Femur (tissue), 1 donor: ENCODE measurements around the gene ARHGEF7.
"Not testable (repeated sequence)": the region's sequence is repeated elsewhere in the genome, so short reads cannot be mapped to it uniquely, and the experiment has no call there.

Experiments used
- DNase-seq: peaks from one replicate; pipeline ENCODE4 v3.0.0-alpha.2; 2017

Gene ARHGEF7, protein sequence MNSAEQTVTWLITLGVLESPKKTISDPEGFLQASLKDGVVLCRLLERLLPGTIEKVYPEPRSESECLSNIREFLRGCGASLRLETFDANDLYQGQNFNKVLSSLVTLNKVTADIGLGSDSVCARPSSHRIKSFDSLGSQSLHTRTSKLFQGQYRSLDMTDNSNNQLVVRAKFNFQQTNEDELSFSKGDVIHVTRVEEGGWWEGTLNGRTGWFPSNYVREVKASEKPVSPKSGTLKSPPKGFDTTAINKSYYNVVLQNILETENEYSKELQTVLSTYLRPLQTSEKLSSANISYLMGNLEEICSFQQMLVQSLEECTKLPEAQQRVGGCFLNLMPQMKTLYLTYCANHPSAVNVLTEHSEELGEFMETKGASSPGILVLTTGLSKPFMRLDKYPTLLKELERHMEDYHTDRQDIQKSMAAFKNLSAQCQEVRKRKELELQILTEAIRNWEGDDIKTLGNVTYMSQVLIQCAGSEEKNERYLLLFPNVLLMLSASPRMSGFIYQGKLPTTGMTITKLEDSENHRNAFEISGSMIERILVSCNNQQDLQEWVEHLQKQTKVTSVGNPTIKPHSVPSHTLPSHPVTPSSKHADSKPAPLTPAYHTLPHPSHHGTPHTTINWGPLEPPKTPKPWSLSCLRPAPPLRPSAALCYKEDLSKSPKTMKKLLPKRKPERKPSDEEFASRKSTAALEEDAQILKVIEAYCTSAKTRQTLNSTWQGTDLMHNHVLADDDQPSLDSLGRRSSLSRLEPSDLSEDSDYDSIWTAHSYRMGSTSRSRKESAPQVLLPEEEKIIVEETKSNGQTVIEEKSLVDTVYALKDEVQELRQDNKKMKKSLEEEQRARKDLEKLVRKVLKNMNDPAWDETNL

DNA sequence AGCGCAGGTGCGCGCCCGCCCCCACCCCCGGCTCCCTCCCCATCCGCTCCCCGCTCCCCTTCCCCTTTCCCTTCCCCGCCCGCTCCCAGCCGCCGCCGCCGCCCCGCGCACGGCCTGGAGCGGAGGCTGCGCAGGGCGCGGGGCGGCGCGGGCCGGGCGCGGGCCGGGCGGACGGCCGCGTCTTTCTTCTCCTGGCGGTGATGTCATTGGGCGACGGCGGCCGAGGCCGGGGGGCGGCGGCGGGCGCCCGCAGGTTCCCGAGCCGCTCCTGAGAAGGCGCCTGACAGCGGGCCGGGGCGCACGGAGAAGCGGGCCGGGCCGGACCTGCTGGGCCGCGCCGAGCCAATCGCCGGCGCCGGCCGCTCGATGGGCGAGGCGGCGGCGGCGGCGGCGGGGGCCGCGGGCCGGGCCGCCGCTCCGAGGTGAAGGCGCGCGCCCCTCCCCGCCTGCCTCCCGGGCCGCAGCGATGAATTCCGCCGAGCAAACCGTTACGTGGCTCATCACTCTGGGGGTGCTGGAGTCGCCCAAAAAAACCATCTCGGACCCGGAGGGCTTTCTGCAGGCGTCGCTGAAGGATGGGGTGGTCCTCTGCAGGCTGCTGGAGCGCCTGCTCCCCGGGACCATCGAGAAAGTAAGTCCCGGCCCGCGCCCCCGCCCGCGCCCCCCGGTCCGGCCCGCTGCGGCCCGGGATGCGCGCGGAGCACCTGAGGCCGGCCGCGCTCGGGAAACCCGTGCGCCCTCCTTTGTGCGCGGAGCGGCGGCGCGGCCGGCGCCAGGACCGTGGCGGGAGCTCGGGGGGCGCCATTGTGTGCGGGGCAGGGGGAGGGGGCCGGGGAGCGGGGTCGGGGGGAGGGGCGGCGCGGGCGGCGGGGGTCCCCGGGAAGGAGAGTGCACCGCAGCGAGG lies at the start of gene ARHGEF7:
TSS of gene ARHGEF7 (plus strand) at position 250 of the 904 bp plus-strand sequence. CDS start at position 467, 217 bp downstream.
- DNase-seq, result no peak

DNA sequence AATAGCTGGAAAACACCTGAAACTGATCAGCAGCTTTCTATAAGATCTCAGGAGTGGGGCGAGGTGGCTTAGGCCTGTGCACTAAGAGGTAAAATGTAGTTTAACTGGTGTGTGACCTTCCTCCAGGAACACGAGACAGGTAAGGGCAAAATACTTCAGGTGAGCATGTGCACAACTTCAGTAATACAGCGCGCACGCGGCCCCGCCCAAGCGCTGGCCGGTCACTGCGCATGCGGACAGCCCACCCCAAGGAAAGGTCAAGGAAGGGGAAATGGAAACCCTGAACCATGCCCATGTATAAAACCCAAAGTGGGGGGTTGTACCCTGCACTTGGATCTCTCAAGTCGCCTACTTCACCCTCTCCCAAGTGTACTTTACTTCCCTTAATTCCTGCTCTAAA lies 49.4 kb upstream of the ARHGEF7 start:
- no peak for DNase-seq

DNA sequence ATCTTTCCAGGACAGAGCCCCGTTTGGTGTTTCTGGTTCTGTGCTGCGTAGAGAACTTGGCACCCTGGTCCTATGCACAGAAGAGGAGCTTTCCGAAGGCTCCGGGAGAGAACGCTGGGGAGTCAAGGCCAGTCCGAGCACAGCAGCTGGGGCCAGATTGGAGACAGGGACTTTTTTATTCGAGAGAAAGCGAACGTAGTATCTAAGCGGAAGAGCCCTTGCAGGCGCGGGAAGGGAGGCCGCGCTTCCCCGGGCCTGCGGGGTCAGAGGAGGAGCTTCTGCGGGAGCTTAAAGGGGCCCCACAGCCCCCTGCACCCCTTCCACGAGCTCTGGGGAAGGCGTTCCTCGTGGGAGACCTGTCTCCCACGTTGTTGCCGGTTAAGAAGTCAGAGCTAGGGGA lies 48.6 kb upstream of the ARHGEF7 start:
- no peak for DNase-seq

DNA sequence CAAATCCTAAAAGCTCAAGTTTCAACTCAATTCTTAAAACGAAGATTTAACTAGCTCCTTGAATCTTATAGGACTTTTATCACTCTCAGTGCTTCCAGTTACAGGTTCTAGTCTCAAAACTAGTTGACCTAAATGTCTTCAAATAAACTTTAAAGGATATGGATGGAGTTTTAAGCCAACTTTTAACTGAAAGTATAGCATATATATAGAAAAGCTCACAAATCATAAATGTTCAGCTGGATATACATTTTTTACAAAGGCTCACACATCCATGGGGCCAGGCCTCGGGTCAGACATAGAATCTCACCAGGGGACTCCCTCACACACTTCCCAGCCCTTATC lies 47.1 kb upstream of the ARHGEF7 start:
- no peak for DNase-seq

DNA sequence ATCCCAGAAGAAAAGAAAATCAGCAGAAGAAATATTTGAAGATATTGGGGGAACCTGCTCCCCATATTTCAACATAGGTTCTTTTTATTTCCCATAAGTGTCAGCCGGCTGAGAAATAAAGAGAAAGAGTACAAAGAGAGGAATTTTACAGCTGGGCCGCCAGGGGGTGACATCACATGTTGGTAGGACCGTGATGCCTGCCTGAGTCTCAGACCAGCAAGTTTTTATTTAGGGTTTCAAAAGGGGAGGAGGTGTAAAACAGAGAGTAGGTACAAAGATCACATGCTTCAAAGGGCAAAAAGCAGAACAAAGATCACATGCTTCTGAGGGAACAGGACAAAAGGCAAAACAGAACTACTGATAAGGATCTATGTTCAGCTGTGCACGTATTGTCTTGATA lies 44.0 kb upstream of the ARHGEF7 start:
- not testable (repeated sequence) for DNase-seq

DNA sequence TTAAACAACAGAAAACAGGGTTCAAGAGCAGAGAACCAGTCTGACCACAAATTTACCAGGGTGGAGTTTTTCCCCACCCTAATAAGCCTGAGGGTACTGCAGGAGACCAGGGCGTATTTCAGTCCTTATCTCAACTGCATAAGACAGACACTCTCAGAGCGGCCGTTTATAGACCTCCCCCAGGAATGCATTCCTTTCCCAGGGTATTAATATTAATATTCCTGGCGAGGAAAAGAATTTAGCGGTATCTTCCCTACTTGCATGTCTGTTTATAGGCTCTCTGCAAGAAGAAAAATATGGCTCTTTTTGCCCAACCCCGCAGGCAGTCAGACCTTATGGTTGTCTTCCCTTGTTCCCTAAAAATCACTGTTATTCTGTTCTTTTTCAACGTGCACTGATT lies 43.6 kb upstream of the ARHGEF7 start:
- not testable (repeated sequence) for DNase-seq

DNA sequence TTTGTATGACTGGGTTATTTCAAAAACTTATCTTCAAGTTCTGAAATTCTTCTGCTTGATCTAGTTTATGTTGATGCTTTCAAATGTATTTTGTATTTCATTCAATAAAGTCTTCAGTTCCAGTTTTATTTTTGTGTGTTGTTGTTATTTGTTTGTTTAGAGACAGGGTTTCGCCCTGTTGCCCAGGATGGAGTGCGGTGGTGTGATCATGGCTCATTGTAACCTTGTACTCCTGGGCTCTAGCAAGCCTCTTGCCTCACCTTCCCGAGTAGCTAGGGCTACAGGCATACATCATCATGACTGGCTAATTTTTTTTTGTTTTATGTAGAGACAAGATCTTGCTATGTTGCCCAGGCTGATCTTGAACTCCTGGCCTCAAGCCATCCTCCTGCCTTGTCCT lies 40.3 kb upstream of the ARHGEF7 start:
- no peak for DNase-seq

DNA sequence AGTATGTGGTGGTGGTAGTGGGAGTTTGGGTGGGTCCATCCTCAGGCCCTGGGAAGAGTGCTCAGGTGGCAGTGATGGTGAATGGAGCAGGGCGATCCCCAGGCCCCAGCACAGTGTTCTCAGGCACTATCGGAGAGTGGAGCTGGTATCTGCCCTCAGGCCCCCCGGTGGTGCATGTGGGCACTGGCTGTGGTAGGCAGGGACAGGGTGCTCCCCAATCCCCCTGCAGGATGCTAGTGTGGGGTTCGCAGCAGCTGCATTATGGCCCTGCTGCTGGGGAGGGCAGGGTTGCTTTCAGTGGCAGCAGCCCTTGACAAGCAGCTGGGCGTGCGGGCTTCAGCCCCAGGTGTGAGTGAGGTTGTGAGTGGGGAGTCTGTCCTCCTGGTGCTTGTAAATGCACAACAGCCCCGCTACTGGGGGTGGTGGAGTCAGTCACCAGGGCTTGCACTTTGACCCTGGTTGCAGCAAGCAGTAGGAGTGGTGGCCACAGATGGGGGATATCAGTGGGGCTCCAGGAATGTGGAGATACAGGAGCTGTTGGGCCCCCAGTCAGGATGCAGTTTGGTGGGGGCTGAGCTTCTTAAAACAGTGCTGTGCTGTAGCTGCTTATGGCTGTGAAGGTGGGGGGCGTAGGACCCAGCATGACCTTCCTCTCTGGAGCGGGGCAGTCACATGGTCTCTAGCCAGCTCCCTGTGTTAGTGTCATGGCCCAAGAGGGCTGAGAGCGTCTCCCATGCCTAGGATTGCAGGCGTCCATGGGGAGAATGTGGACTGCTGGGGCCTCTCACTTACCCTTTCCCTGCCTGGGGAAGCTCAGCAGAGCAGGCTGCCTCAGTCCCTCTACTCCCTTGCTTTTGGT lies 38.7 kb upstream of the ARHGEF7 start:
- no peak for DNase-seq

DNA sequence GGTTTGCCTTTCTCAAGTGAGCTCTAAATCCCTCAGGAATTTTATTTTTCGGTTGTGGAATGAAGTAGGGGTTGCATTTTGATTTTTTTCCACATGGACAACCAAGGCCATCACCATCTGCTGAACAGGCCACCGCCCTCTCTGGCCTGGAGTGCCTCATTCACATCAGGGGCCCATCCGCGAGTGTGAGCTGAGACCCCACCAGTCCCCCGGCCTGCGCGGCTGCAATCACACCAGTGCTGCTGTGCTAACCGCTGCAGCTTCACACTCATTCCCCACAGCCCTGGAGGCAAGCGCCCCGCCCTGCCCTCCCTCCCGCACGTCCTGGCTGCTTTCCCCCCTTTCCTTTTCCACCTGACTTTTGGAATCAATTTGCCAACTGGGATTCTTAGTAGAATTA lies 35.7 kb upstream of the ARHGEF7 start:
- no peak for DNase-seq

DNA sequence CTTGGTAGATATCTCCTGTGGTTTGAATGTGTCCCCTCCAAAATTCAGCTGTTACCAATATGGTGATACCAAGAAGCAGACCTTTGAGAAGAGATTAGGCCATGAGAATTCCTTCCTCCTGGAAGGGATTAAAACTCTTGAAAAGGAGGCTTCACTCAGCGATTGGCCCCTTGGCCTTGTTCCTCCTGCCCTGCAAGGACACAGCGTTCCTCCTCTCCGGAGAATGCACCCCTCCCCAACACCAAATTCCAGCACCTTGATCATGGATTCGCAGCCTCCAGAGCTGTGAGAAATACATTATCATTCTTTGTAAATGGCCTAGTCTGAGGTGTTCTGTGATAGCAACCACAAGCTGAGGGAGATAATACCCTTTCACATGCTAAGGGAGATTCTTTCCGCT lies 34.5 kb upstream of the ARHGEF7 start:
- DNase-seq, result no peak

DNA sequence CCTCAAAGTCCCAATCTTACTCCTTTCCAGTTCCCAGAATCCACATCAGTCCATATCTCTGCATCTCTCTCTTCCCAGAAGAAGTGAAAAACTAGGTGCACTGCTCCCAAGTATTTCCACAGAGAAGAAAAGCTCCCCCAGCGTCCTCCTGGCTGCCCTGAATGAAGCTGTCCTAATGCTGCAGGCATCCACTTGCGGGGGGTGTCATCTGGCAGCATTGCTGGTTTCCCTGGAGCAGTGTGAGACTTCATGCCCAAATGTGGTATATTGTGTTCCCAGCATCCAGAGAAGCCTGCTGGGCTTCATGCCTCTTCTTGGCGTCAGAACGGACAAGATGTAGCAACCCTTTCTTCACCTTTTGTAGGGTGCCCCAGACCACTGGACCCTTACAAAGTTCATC lies 32.9 kb upstream of the ARHGEF7 start:
- DNase-seq, result no peak

DNA sequence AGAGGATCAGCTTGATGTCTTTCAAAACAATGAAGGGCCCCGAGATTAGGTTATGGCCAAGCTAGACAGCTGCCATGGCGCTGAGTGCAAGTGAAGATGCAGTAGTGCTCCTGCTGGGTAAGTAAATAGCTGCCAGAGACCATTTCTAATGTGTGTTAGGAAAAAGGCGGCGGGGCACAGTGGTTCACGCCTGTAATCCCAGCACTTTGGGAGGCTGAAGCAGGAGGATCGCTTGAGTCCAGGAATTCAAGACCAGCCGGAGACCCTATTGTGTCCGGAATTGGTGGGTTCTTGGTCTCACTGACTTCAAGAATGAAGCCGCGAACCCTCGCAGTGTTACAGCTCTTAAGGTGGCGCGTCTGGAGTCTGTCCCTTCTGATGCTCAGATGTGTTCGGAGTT lies 32.3 kb upstream of the ARHGEF7 start:
- DNase-seq, result not testable (repeated sequence)

DNA sequence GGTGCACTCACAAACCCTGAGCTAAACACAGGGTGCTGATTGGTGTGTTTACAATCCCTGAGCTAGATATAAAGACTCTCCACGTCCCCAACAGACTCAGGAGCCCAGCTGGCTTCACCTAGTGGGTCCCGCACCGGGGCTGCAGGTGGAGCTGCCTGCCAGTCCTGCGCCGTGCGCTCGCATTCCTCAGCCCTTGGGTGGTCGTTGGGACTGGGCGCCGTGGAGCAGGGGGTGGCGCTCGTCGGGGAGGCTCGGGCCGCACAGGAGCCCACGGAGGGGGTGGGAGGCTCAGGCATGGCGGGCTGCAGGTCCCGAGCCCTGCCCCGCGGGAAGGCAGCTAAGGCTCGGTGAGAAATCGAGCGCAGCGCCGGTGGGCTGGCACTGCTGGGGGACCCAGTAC lies 31.4 kb upstream of the ARHGEF7 start:
- not testable (repeated sequence) for DNase-seq

DNA sequence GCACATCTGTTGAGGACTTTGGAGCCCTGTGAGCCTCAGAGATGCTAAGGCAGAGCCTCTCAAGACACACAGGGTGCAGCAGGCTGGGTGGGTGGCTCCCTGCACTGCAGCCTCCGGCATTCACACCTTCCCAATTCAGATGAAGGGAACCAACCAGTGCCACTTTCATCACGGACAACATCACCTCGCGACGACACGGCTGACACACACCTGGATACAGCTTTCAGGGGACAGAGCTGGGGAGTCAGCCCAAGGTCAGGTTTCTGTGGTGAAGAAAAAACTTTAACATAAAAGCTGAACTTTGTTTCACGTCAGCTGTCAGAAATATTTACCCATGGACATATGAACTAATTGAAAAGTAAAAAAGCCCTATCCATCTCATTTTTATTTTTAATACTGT lies 24.9 kb upstream of the ARHGEF7 start:
- no peak for DNase-seq

DNA sequence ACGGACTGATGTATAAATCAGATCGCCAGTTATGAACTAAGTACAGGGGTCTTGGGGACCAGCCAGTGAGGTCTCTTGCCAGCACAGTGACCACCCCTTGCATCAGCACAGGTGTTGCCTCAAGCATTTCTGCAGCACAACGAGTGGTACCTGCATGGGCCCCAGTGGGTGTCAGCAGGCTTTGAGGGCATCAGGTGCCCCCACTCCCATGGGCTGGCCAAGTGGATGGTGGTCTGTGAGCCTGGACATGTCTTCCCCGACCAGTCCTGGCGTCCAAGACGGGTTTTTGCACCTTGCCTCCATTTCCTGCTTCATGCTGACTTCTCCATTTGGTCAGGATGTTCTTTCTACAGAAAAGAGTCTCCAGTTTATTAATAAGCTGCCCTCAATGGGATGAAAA lies 22.4 kb upstream of the ARHGEF7 start:
- no peak for DNase-seq

DNA sequence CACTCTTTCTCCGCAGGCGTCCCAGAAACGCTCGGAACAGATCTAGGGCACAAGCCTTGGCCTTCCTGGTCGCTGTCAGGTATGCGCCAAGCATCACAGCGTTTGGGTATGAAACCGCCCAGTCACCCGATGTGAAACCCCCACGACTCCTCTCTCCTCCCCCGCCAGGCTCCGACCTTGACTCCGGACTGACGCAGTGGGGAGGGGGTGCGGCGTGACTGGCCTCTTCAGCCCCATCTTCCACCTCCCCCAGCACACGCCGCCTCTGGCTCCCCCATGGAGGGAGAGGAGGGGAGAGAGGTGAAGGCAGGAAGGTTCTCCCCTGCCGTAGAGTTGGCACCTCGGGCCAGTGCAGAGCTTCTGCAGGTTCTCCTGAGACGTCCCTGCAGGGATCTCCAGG lies 22.0 kb upstream of the ARHGEF7 start:
- DNase-seq, result no peak

DNA sequence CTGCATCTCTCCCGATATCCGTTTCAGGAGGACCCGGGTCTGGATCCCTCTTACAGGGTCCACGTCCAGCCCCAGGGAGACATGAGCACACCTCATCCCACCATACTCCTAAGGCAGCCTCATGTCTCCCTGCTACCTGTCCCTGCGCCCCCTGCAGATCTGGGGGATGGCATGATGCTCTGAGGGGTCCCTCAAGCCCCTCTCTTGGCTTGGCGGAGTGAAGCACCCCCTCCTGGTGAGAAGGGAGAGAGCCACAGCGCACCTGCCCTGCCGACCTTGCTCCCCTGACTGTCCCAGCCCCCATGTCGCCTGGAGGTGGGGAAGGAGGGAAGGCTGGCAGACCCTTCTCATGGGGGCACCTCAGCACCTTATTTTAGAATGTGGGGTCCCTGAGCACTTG lies 21.5 kb upstream of the ARHGEF7 start:
- DNase-seq, result no peak

DNA sequence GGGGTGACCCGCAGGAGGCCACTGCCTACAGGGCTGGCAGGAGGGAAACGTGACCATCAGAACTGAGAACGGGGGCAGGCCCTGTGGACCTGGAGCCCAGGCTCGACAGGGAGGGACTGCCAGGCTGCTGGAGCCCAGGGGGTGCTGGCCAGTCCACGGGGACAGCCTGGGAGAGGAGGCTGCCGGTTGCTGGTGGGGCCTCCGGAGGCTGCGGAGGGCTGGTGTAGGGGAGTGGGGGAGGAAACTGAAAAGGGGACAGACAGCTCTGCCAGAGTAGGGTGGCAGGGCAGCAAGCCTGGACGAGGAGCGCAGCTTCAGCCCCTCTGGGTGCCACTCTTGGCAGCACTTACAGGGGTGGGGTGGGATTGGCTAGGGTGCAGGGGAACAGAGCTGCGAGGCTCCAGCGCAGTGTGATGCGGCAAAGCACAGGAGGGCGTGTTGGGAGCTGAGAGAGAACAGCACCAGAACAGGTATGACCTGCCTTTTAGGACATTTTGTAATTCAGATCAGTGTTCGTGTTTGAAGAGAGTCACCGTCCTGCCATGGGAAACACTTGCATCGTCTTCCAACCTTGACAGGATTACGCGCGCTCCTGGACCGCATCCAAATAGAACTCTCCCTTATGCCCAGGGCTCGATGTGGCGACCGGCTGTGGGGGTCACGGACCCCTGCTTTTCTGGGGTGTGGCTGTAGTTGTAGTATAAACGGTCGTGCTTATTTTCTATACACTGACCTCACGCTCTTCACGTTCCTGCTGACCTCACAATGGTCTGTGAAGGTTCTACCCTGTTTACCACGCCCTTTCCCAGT lies 19.9 kb upstream of the ARHGEF7 start:
- DNase-seq, result no peak

DNA sequence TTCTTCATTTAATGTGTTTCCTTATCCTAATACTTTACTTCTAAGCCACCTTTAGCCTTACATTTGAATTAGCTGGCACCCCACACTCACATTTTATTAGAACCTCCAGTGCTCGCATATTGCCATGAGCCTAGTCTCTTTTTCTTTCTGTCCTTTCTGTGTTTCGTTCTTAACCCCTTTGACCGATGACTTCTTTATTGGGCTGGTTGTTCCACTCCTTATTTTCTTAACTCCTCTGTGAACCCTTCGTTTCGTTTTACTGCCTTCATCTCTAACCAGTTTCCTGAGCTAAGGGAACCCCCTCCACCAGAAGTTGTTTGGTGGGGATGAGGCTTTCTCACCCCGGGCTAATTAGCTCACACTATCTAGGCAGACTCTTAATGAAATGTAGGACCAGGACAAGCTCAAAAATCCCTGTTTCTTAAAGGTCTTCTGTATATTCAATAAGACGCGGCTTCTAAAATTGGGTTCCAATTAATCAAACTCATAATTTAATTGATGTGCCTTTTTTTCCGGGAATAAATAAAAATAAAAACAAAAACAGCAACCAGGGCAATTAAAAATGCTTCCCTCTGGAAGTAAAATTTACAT lies 19.1 kb upstream of the ARHGEF7 start:
- no peak for DNase-seq

DNA sequence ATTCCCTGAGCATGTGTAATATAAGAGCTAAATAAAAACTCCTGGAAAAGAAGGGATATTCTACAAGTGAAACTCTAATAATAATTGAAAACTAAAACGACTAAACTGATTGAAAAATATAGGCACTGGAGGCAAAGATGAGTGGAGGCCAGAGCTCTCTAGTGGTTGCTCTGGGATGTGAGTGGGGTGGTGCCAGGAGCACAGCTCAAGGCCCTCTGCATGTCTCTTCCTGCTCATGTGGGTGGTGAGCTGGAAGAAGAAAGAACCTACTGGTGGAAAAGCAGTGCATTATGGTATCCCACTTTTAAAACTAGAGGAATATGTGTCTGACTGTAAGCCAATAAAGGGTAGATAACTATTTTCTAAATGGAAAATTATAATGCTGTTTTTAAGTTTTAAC lies 15.8 kb upstream of the ARHGEF7 start:
- DNase-seq, result no peak

DNA sequence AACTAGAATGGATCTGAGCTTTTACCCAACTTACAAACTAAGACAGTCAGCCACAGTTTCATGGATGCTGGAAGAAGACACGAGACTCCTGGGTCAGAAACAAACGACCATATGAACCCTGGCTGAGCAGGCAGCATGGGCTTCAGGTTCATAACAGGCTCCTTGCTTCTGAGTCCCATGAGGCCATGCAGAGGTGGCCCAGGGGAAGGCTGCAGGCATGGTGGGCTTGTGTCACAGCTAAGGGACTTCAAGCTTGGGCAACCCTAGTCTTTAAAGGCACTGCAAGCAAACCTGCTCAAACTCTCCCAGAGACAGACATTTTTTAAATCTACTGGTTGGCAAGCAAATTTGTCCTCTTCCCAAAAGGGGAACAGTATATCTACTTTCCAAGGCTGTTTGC lies 5.1 kb upstream of the ARHGEF7 start:
- no peak for DNase-seq
